Limb (tissue), 2 donors: ENCODE results near the gene GAB1.

ENCODE experiments used
- DNase-seq, 2 donors: peaks; one replicate each; pipeline ENCODE4 v3.0.0-alpha.2; 2016; ENCODE audit errors: extremely low spot score in 2 of 2

GAB1 gene

GRCh38 chr4:143481361-143481760, 144.7 kb downstream of the GAB1 start:
- DNase-seq = no peak

- peak in 1 of 2 donors; percentile 74 for DNase-seq
Observed at GRCh38 chr4:143482840-143483239, 146.2 kb downstream of the GAB1 start.

GRCh38 chr4:143486314-143486713, 149.6 kb downstream of the GAB1 start:
- no peak for DNase-seq

GRCh38 chr4:143488687-143489086, 152.0 kb downstream of the GAB1 start:
- DNase-seq = no peak

- DNase-seq = no peak
Observed at GRCh38 chr4:143489106-143489505, 152.4 kb downstream of the GAB1 start.

GRCh38 chr4:143498021-143498420, 161.3 kb downstream of the GAB1 start:
- no peak for DNase-seq

GRCh38 chr4:143502231-143502630, 165.6 kb downstream of the GAB1 start:
- no peak for DNase-seq

- no peak for DNase-seq
Observed at GRCh38 chr4:143506031-143506430, 169.4 kb downstream of the GAB1 start.

- no peak for DNase-seq
Observed at GRCh38 chr4:143511906-143512305, 175.2 kb downstream of the GAB1 start.

GRCh38 chr4:143512978-143513313, 176.3 kb downstream of the GAB1 start:
- DNase-seq = no peak

- DNase-seq = peak; percentile 96 to 99
Observed at GRCh38 chr4:143513314-143514168, 176.9 kb downstream of the GAB1 start, which contains the start of gene SMARCA5. TSS of gene SMARCA5 (plus strand) at chr4:143513702. CDS start at chr4:143513925, 223 bp downstream.

- DNase-seq = peak in 1 of 2 donors; percentile 9
Observed at GRCh38 chr4:143514169-143514495, 177.5 kb downstream of the GAB1 start.

GRCh38 chr4:143514497-143514896, 177.8 kb downstream of the GAB1 start:
- DNase-seq = peak; percentile 57 to 78

GRCh38 chr4:143514901-143515300, 178.2 kb downstream of the GAB1 start:
- DNase-seq = no peak

GRCh38 chr4:143515905-143516304, 179.2 kb downstream of the GAB1 start:
- no peak for DNase-seq

GRCh38 chr4:143517764-143518163, 181.1 kb downstream of the GAB1 start:
- no peak for DNase-seq
